Nephron (organoid): ENCODE data around the gene KRTAP1-4.

Experiments
- H3K27ac Mint-ChIP-seq, 3 experiments: 2 replicates each; pipeline ENCODE4 v1.8.0; 2020; ENCODE audit warnings: mixed read lengths in 3 of 3, mild to moderate bottlenecking in 2 of 3, moderate library complexity in 1 of 3
- H3K27me3 Mint-ChIP-seq: 2 replicates; pipeline ENCODE4 v1.8.0; 2021; ENCODE audit warnings: low read depth, mild to moderate bottlenecking, moderate library complexity, mixed read lengths
- H3K36me3 Mint-ChIP-seq: 2 replicates; pipeline ENCODE4 v1.8.0; 2020; ENCODE audit warnings: low read depth, mixed read lengths
- H3K4me1 Mint-ChIP-seq: 2 replicates; pipeline ENCODE4 v1.8.0; 2020; ENCODE audit warnings: mixed read lengths
- H3K4me3 Mint-ChIP-seq, 3 experiments: 2 replicates each; pipeline ENCODE4 v1.8.0; 2020; ENCODE audit warnings: mild to moderate bottlenecking in 3 of 3, mixed read lengths in 3 of 3, moderate library complexity in 2 of 3
- H3K9me3 Mint-ChIP-seq: 2 replicates; pipeline ENCODE4 v1.8.0; 2020; ENCODE audit warnings: mixed read lengths
- TF ChIP-seq, protein P1 (sequence below), 3 experiments: fragments of 200-600 bp; sonication (generic); IDR thresholded peaks; one replicate each; pipeline ENCODE4 v1.5.0; 2021; ENCODE audit warnings: antibody characterized with exemption in 3 of 3; ENCODE audit not compliant: unreplicated experiment in 3 of 3

The KRTAP1-4 gene

DNA sequence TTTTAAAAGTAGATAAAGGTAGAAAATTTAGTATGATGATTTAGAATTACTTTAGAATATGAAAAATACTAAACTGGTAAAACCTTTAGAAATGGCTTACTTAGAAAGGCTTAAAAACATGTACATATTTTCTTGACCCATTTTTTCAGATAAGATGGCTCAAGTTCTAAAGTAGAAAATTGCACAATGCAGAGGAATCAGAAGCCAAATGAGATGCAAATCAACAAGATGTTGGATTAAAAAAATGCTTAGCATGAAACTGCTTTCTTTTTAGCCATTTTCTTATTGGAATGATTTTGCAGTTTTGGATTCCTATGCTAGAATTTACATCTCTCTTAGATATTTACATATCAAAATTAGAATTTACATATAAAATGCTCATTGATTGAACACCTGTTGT is 19.6 kb downstream of the KRTAP1-4 start:
- no peak overlapping the region for H3K27ac Mint-ChIP-seq
- no peak overlapping the region for H3K4me3 Mint-ChIP-seq
- no peaks in the 10 kb centered on the region for H3K9me3 Mint-ChIP-seq
- H3K36me3 Mint-ChIP-seq = no peaks in the 10 kb centered on the region
- TF ChIP-seq, protein P1, sequence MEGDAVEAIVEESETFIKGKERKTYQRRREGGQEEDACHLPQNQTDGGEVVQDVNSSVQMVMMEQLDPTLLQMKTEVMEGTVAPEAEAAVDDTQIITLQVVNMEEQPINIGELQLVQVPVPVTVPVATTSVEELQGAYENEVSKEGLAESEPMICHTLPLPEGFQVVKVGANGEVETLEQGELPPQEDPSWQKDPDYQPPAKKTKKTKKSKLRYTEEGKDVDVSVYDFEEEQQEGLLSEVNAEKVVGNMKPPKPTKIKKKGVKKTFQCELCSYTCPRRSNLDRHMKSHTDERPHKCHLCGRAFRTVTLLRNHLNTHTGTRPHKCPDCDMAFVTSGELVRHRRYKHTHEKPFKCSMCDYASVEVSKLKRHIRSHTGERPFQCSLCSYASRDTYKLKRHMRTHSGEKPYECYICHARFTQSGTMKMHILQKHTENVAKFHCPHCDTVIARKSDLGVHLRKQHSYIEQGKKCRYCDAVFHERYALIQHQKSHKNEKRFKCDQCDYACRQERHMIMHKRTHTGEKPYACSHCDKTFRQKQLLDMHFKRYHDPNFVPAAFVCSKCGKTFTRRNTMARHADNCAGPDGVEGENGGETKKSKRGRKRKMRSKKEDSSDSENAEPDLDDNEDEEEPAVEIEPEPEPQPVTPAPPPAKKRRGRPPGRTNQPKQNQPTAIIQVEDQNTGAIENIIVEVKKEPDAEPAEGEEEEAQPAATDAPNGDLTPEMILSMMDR (IDR thresholded peaks at IDR 0.05; ENCODE audit: unreplicated experiment in 3 of 3) = no peak
- peaks cover 19% of the 10 kb centered on the region for H3K4me1 Mint-ChIP-seq
- H3K27me3 Mint-ChIP-seq = no peaks in the 10 kb centered on the region

DNA sequence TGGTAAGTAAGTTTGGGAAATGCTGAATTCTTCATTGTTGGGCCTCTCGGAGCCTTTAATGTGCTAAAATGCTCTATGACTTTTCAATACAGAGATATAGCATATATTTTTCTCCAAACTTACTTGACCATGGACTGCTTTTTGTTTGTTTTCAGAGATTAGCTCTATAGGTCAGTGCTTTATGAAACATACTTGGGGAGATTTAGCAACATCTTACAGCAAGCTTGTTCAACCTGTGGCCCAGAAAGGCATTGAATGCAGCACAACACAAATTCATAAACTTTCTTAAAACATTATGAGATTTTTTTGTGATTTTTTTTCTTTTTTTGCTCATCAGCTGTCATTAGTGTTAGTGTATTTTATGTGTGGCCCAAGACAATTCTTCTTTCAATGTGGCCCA is 20.1 kb downstream of the KRTAP1-4 start:
- H3K4me3 Mint-ChIP-seq = no peak overlapping the region
- H3K27ac Mint-ChIP-seq = no peak overlapping the region
- TF ChIP-seq, protein P1 (IDR thresholded peaks at IDR 0.05; ENCODE audit: unreplicated experiment in 3 of 3) = no peak
- no peaks in the 10 kb centered on the region for H3K9me3 Mint-ChIP-seq
- peaks cover 19% of the 10 kb centered on the region for H3K4me1 Mint-ChIP-seq
- H3K36me3 Mint-ChIP-seq = no peaks in the 10 kb centered on the region
- no peaks in the 10 kb centered on the region for H3K27me3 Mint-ChIP-seq

DNA sequence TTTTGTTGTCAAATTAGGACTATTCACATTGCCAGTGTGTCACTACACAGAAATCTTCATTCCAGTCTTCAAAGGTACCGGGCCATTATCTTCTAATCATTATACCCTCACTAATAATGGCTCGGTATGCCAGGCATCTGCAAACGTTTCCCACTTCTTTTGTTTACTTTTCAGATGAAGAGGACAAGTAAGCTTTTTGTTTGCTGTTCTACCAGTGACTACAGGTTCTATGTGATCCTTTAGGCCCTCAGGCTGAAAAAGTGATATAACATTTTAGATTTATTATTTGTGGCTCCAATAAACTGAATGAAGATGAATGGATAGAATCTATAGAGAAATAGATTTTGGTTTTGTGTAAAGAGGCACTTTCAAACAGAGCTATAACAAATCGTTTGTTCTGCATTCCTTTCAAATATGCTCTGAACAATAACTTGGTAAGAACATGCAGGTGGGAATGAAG is 20.7 kb downstream of the KRTAP1-4 start:
- H3K4me1 Mint-ChIP-seq = peaks cover 22% of the 10 kb centered on the region

DNA sequence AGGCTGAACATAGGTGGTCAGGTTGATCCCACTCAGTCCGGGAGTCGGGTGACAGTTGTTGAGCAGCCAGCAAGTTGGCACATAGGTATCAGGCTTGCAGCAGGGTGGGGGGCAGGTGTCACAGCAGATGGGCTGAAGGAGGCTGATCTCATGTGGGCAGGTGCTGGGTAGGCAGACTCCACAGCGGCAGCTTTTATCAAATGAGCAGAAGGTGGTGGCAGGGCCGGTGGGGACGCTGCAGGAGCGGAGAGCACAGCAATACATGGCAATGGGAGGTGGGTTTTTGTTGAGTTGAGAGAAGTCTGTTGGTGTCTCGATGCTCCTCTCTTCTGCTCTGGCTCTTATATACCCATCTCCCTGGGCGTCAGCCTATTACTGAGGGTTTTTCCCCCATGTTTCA is 21.2 kb downstream of the KRTAP1-4 start, which contains the start of gene KRTAP3-1:
KRTAP3-1 (minus strand) TSS at position 318 of the 400 bp plus-strand sequence; CDS start at position 264, 54 bp downstream.
- Mint-ChIP-seq H3K9me3 (no peaks in the 10 kb centered on the region), H3K4me3 (no peak within 1 kb of the TSS), H3K27me3 (peaks cover 5% of the 10 kb centered on the region), H3K27ac (no peak within 1 kb of the TSS), H3K4me1 (peaks cover 27% of the 10 kb centered on the region), H3K36me3 (no peaks in the 10 kb centered on the region)
- TF ChIP-seq, protein P1 (IDR thresholded peaks at IDR 0.05; ENCODE audit: unreplicated experiment in 3 of 3) = no peak

More for the DNA sequence above, 20.7 kb downstream of the KRTAP1-4 start:
- Mint-ChIP-seq H3K27me3 (peaks cover 4% of the 10 kb centered on the region), H3K4me3 (no peak overlapping the region), H3K9me3 (no peaks in the 10 kb centered on the region), H3K27ac (no peak overlapping the region), H3K36me3 (no peaks in the 10 kb centered on the region)
- TF ChIP-seq, protein P1 (IDR thresholded peaks at IDR 0.05; ENCODE audit: unreplicated experiment in 3 of 3) = no peak

DNA sequence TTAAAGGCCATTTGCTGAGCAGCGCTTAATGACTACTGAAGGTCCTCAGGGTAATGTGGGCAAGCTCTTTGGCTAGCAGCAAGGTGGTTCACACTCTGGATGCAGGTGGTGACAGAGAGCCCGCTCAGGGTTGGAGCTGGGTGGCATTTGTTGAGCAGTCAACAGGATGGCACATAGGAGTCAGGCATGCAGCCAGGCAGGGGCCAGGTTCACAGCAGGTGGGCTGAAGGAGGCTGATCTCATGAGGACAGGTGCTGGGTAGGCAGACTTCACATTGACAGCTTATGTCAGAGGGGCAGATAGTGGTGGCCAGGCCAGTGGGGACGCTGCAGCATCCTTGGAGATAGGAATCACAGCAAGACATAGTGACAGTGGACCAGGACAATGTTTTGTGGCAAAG is 25.6 kb downstream of the KRTAP1-4 start:
- no peak overlapping the region for H3K27ac Mint-ChIP-seq
- TF ChIP-seq, protein P1 (IDR thresholded peaks at IDR 0.05; ENCODE audit: unreplicated experiment in 3 of 3) = no peak
- peaks cover 2% of the 10 kb centered on the region for H3K9me3 Mint-ChIP-seq
- no peak overlapping the region for H3K4me3 Mint-ChIP-seq
- H3K4me1 Mint-ChIP-seq = peaks cover 11% of the 10 kb centered on the region
- H3K36me3 Mint-ChIP-seq = no peaks in the 10 kb centered on the region
- H3K27me3 Mint-ChIP-seq = peaks cover 5% of the 10 kb centered on the region

DNA sequence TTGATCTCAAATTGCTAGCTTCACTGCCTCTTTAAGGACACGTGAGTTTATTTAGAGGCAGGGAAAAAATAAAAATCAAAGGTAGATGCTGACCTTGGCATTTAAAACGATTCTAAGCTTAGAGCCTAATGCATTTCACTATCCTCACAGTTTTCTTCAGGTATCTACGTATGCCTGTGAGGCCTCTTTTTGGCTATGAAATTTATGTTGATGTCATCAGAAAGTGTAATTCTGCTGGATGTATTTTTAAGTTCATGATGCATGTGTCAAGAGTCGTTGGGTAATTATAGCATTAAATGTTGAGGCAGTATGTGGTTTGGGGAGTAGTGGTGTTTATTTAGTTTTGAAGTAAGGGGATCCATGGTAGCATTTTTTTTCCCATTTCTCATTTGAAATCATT is 26.1 kb downstream of the KRTAP1-4 start:
- Mint-ChIP-seq H3K27me3 (peaks cover 5% of the 10 kb centered on the region), H3K4me1 (peaks cover 13% of the 10 kb centered on the region), H3K4me3 (no peak overlapping the region), H3K36me3 (no peaks in the 10 kb centered on the region), H3K27ac (no peak overlapping the region), H3K9me3 (peaks cover 2% of the 10 kb centered on the region)
- TF ChIP-seq, protein P1 (IDR thresholded peaks at IDR 0.05; ENCODE audit: unreplicated experiment in 3 of 3) = no peak
